HL-60 (cell line): ENCODE results near the gene TMEM273.
A peak's percentile ranks its signal among the peaks of the same experiment; 100 is the strongest.

Experiments
- DNase-seq, 2 experiments: peaks; one replicate each; pipeline ENCODE4 v3.0.0-alpha.2; 2010 to 2020; ENCODE audit warnings: low read depth in 1 of 2, low spot score in 1 of 2
- H3K27ac ChIP-seq: fragments of 250-450 bp; sonication (Bioruptor Pico); replicated peaks from 2 replicates; pipeline ENCODE4 v1.5.1; 2020; ENCODE audit warnings: mild to moderate bottlenecking, moderate library complexity
- H3K27me3 ChIP-seq: fragments of 250-450 bp; sonication (Bioruptor Pico); 2 replicates; pipeline ENCODE4 v1.5.1; 2021; ENCODE audit warnings: mild to moderate bottlenecking, moderate library complexity; ENCODE audit not compliant: insufficient read depth, poor library complexity, severe bottlenecking
- H3K4me3 ChIP-seq: replicated peaks from 2 replicates; pipeline ENCODE4 v1.5.1; 2011; ENCODE audit warnings: mild to moderate bottlenecking, control low read depth, low read length; ENCODE audit not compliant: insufficient read depth
- GABPA ChIP-seq: IDR thresholded peaks from 2 replicates; pipeline ENCODE4 v1.6.1; 2012; ENCODE audit warnings: low read depth
- POLR2AphosphoS5 ChIP-seq: IDR thresholded peaks from 2 replicates; pipeline ENCODE4 v1.6.1; 2012; ENCODE audit warnings: low read depth
- REST ChIP-seq: IDR thresholded peaks from 2 replicates; pipeline ENCODE4 v1.6.1; 2012; ENCODE audit warnings: low read depth; ENCODE audit not compliant: insufficient replicate concordance
- SPI1 ChIP-seq: IDR thresholded peaks from 2 replicates; pipeline ENCODE4 v1.6.1; 2012; ENCODE audit warnings: low read depth, mild to moderate bottlenecking, borderline replicate concordance
- TF ChIP-seq, protein P1 (sequence below): IDR thresholded peaks from one replicate; pipeline ENCODE4 v1.5.1; 2011; ENCODE audit warnings: low read length, control low read depth, inconsistent platforms; ENCODE audit not compliant: insufficient read depth

Gene TMEM273

GRCh38 chr10:49180444-49180860 is 7.7 kb downstream of the TMEM273 start:
- TF ChIP-seq SPI1 (no peak), REST (no peak), POLR2AphosphoS5 (no peak), GABPA (no peak)
- TF ChIP-seq, protein P1, sequence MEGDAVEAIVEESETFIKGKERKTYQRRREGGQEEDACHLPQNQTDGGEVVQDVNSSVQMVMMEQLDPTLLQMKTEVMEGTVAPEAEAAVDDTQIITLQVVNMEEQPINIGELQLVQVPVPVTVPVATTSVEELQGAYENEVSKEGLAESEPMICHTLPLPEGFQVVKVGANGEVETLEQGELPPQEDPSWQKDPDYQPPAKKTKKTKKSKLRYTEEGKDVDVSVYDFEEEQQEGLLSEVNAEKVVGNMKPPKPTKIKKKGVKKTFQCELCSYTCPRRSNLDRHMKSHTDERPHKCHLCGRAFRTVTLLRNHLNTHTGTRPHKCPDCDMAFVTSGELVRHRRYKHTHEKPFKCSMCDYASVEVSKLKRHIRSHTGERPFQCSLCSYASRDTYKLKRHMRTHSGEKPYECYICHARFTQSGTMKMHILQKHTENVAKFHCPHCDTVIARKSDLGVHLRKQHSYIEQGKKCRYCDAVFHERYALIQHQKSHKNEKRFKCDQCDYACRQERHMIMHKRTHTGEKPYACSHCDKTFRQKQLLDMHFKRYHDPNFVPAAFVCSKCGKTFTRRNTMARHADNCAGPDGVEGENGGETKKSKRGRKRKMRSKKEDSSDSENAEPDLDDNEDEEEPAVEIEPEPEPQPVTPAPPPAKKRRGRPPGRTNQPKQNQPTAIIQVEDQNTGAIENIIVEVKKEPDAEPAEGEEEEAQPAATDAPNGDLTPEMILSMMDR: no peak
- Histone ChIP-seq H3K27ac (no peak overlapping the region), H3K4me3 (no peak overlapping the region), H3K27me3 (no peaks in the 10 kb centered on the region)
- no peak for DNase-seq

DNA sequence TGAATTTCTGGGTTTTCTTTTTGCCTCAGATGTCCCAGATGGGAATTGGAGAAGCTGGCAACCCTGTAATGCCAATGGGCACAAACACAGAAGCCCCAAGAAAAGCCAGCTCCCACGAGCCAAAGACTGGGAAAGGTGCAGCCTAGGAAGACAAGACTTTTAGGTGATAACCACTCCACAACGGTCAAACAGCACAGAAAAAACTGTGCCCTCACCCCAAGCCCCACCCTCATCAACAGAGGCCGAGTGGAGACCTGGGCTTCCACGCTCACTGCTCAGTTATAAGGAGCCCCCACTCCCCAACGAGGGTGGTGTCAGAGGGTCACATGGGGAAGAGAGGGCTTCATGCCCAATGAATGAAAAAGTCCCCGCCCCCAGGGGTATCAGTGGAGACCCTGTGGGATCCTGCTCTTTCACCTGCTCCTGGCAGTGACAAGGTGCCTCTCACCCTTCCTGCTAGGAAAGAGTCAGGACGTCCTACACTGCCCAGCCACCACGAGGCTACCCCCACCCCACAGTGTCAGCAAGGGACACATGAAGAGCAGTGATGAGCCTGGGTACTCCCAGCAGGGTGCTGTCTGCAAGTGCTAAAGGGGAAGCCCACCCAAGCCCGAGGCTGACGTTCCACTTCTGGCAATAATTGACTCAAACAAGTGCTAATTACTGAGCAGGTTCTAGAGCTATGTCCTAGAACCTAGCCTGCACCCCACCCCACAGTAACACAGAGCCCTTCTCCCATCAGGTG is 8.3 kb downstream of the TMEM273 start:
- no peak for DNase-seq
- Histone ChIP-seq H3K27ac (no peak overlapping the region), H3K4me3 (no peak overlapping the region), H3K27me3 (no peaks in the 10 kb centered on the region)
- TF ChIP-seq REST (no peak), GABPA (no peak), POLR2AphosphoS5 (no peak), SPI1 (no peak)
- TF ChIP-seq, protein P1: no peak

GRCh38 chr10:49178489-49179471 is 9.4 kb downstream of the TMEM273 start:
- TF ChIP-seq SPI1: peak; percentile 78
- TF ChIP-seq, protein P1: no peak
- Histone ChIP-seq H3K4me3 (no peak overlapping the region), H3K27me3 (no peaks in the 10 kb centered on the region), H3K27ac (no peak overlapping the region)
- DNase-seq: no peak
